HL-60 (cell line): Measurements from ENCODE around the gene FNIP1.

Source experiments
- DNase-seq, 2 experiments: peaks; one replicate each; pipeline ENCODE4 v3.0.0-alpha.2; 2010 to 2020; ENCODE audit warnings: low read depth in 1 of 2, low spot score in 1 of 2
- H3K27ac ChIP-seq: fragments of 250-450 bp; sonication (Bioruptor Pico); replicated peaks from 2 replicates; pipeline ENCODE4 v1.5.1; 2020; ENCODE audit warnings: mild to moderate bottlenecking, moderate library complexity
- H3K27me3 ChIP-seq: fragments of 250-450 bp; sonication (Bioruptor Pico); 2 replicates; pipeline ENCODE4 v1.5.1; 2021; ENCODE audit warnings: mild to moderate bottlenecking, moderate library complexity; ENCODE audit not compliant: insufficient read depth, poor library complexity, severe bottlenecking
- H3K4me3 ChIP-seq: replicated peaks from 2 replicates; pipeline ENCODE4 v1.5.1; 2011; ENCODE audit warnings: mild to moderate bottlenecking, control low read depth, low read length; ENCODE audit not compliant: insufficient read depth
- CTCF ChIP-seq: IDR thresholded peaks from one replicate; pipeline ENCODE4 v1.5.1; 2011; ENCODE audit warnings: low read length, control low read depth, inconsistent platforms; ENCODE audit not compliant: insufficient read depth
- GABPA ChIP-seq: IDR thresholded peaks from 2 replicates; pipeline ENCODE4 v1.6.1; 2012; ENCODE audit warnings: low read depth
- POLR2AphosphoS5 ChIP-seq: IDR thresholded peaks from 2 replicates; pipeline ENCODE4 v1.6.1; 2012; ENCODE audit warnings: low read depth
- REST ChIP-seq: IDR thresholded peaks from 2 replicates; pipeline ENCODE4 v1.6.1; 2012; ENCODE audit warnings: low read depth; ENCODE audit not compliant: insufficient replicate concordance
- SPI1 ChIP-seq: IDR thresholded peaks from 2 replicates; pipeline ENCODE4 v1.6.1; 2012; ENCODE audit warnings: low read depth, mild to moderate bottlenecking, borderline replicate concordance

FNIP1 gene

GRCh38 chr5:131794586-131794985, 2.2 kb downstream of the FNIP1 start:
- TF ChIP-seq SPI1 (no peak), CTCF (no peak), GABPA (no peak), REST (no peak)
- peak overlapping the region; percentile 72 for H3K4me3 ChIP-seq
- H3K27ac ChIP-seq: no peak overlapping the region
- peak in 1 of 2 experiments; percentile 27 for DNase-seq
- H3K27me3 ChIP-seq: no peaks in the 10 kb centered on the region

GRCh38 chr5:131792896-131793295, 3.9 kb downstream of the FNIP1 start:
- no peak overlapping the region for H3K4me3 ChIP-seq
- peak in 1 of 2 experiments; percentile 3 for DNase-seq
- no peaks in the 10 kb centered on the region for H3K27me3 ChIP-seq
- no peak overlapping the region for H3K27ac ChIP-seq
- TF ChIP-seq REST: no peak
- TF ChIP-seq SPI1: no peak
- no peak for TF ChIP-seq POLR2AphosphoS5
- no peak for TF ChIP-seq CTCF
- no peak for TF ChIP-seq GABPA

- TF ChIP-seq GABPA (no peak), CTCF (no peak), POLR2AphosphoS5 (no peak), REST (no peak), SPI1 (no peak)
- Histone ChIP-seq H3K4me3 (no peak overlapping the region), H3K27ac (no peak overlapping the region), H3K27me3 (no peaks in the 10 kb centered on the region)
- no peak for DNase-seq
Measured at GRCh38 chr5:131791866-131792265, 5.0 kb downstream of the FNIP1 start.
